Measurements from ENCODE around the gene FLT1.

Gene FLT1

DNA sequence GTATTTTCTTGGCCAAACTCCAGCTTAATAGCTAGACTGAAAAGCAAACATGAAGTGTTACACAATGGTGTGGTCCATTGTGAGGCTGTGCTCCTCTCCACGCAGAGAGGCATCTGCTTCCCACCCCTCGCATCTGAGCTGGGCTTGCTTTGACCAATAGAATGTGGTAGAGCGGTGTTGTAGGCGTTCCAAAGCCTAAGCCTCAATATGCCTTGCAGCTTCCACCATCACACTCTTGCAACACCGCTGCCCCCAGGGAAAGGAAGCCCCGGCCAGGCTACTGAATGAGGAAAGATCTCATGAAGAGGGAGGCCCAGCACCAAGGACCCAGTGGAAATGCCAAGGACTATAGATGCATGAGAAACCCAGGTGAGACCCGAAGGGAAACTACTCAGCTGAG is 9.4 kb downstream of the FLT1 start:
- DNase-seq (ENCODE audit: low spot score): no peak

DNA sequence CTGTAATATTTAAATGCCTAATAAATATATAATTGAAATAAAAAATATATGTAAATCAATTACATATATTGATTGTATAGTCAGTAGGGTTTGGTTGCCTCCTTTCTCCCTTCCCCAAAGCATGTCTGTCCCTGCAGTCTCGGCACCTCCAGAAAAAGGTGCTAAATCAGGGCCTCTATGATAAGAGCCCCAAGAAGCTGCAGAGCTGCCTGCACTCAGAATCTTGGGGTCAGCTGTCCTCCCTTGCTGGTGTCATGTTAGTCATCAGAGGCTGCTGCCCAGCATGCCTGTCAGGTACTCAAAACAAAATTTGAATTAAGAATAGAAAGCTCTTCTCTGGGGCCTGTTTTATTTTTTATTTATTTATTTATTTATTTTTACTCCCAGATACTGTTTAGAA is 9.8 kb downstream of the FLT1 start:
- DNase-seq (ENCODE audit: low spot score): no peak

DNA sequence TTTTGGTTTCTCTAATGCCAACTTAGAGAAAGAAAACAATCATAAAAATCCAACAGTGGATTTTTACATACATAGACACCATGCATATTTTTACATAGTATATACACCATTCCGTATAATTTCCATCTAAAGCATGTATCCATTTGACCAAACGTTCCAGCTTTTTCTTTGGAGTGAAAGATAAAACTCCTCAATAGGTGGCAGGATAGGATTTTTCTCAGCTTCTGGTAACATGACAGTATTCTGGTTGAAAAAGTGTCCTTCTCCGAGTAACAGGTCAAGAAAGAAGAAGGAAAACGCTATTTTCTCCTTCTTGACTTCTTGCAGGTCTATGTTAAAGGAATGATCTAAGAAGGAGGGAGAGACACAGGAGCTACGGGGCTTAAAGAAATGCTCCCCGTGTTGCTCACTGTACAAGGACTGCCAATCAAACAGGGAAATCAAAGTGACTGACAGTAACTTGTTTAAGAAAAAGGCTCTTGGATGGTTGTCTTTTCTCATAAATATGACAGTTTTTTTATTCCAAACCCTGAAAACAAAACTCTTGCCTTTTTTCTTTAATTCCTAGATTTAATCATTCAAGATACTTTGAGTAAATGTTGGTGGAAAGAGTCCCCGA is 11.5 kb downstream of the FLT1 start:
- no peak for DNase-seq (ENCODE audit: low spot score)

DNA sequence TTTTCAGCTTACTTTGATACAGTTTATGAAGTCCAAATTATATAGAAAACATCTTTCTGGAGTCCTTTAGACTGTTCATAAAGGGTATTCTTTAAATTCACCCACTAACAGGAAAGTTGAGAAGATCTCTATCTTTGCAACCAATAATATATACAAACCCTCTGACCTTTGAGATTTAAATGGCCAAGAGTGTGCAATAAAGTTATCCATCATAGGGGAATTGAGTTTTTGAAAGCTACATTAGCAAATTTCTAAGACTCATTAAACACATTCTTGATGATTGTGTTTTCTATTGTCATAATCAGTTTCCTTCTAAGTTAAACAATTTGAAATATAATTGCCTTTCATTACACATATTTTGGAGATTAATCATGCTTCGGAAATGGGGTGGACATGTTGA is 15.9 kb downstream of the FLT1 start:
- no peak for DNase-seq (ENCODE audit: low spot score)

- DNase-seq (ENCODE audit: low spot score): no peak
These were observed 16.8 kb downstream of the FLT1 start for GRCh38 chr13:28478127-28478526.

- no peak for DNase-seq (ENCODE audit: low spot score)
These were observed 17.3 kb downstream of the FLT1 start for GRCh38 chr13:28477709-28477973.

DNA sequence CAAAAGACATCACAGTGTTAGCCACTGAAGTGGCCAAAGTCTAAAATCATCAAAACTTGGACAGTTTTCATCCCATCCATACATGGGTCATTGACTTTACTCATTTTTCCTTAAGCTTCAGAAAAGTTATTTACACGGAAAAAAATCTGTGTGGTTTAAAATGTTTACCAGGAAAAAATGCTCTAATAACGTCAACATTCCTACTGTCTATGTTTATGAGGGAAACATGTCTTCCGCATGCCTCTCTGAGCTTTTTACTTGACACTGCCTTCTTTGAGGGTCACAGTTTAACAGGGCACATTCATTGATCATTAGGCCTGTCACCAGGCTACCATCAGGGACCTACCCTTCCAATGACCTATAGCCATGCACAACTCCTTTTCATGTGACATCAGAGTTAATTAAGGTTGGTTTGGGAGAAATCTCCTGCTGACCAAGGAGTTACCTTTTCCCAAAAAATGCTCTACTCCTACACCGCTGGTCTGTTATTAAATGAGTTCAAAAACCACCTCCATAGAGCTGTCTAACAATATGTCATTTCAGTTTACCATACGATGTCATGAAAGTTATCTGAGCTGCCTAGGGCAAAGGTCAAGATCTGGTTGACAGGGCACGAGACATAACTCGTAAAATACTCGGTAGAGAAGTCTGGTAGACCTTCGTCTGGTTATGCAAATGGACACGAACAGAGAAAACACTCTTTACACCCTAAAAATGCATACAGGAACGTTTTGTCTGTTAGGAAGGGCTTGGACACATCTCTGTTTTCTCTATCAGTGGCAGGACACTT is 17.8 kb downstream of the FLT1 start:
- DNase-seq (ENCODE audit: low spot score): no peak

DNA sequence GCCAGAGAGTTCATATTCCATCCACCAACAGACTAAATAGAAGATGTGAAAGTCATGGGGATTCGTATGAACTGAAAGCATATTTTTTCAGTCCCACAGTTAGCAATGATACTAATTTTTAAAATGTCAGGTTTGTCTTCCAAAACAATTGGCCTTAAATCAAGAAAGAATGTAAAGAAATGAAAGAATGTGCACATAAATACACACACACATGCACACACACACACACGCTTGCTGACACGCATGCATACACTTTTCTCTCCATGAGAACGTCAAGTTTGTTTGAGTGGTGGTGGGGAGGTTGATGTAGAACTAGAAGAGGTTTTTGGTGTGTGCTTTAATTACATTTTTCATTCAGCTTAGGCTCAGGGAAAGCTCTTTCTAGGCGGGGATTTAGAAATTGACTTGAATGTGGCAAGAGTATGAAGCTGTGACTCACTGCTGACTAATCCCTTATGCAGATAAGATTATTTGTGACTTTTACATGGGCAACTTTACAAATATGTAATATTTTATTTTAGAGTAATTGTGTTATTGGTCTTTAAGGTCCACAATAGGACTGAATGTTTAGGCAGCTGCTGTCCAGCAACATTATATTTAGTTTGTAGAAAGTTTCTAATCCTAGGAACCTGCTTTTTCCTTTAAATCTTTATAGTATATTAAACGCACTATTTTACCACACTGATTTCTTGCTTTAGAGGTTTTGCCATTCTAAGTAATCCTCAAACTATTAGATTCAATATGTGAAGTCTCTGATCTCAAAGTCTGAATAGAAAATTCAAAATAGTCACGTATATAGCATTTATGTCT is 18.8 kb downstream of the FLT1 start:
- no peak for DNase-seq (ENCODE audit: low spot score)

GRCh38 chr13:28474491-28475134 is 20.3 kb downstream of the FLT1 start:
- no peak for DNase-seq (ENCODE audit: low spot score)

DNA sequence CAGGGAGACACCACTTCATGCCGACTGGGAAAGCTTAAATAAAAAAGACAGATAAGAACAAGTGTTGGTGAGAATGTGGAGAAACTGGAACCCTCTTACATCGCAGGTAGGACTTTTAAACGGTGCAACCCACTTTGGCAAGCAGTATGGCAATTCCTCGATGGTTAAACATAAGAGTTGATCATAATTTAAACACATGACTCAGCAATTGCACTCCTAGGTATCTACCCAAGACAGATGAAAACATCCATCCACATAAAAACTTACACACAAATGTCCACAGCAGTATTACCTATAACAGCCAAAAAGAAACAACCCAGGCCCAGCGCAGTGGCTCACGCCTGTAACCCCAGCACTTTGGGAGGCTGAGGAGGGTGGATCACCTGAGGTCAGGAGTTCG is 21.9 kb downstream of the FLT1 start:
- DNase-seq (ENCODE audit: low spot score): no peak

DNA sequence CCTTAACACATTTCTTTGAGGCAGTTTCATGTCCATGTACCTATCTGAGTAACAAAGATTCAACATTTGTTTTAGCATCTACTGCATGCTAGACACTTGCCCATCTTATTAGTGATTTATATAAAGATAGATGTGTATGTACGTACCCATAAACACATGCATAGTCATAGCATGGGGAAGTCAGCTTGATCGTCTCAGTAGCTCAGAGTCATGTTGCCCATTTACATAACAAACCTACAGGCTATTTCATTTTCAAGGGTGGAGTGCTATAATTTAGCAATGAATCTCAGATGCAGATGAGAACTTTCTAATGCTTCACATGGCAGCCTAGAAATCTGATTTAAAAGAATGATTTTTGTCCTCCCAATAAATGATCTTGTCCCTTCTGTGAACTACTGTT is 23.5 kb downstream of the FLT1 start:
- DNase-seq (ENCODE audit: low spot score): no peak

DNA sequence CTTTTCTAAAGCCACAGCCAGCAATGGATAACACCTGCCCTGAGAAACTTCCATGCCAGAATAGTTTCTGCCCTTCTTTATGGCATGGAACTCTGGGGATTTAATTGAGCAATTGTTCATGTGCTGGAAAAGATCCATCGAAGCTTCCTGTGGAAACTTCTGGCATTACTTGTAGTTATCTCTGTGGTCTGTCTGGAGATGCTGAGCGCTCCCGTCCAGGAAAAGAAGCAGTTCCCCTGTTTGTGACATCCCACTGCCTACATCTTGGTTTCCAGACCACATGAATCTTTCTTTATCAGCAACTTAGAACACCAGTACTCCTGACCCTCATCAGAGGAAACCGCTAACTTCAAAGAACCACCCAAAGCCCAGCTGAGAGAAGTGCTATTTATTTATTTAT is 24.6 kb downstream of the FLT1 start:
- DNase-seq (ENCODE audit: low spot score): no peak

DNA sequence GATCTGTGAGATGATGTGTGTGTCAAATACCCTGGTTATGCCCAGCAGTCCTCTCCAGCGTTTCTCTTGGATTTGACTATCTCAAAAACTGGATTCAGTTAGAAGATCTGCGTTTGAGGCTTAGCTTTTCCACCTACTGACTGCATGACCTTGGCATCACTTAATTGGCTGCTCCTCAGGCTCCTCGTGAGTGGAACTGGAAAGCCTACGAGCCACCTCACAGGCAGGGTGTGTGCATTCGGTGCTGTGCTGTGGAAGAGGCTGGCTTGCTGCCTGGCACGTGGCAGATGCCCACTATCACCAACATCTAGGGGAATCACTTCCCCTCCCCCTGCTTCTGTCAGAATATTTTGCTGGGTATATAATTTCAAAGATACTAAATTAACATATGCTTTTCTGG is 25.6 kb downstream of the FLT1 start:
- no peak for DNase-seq (ENCODE audit: low spot score)

- DNase-seq (ENCODE audit: low spot score): no peak
These were observed 26.7 kb downstream of the FLT1 start for GRCh38 chr13:28468023-28468915.

DNA sequence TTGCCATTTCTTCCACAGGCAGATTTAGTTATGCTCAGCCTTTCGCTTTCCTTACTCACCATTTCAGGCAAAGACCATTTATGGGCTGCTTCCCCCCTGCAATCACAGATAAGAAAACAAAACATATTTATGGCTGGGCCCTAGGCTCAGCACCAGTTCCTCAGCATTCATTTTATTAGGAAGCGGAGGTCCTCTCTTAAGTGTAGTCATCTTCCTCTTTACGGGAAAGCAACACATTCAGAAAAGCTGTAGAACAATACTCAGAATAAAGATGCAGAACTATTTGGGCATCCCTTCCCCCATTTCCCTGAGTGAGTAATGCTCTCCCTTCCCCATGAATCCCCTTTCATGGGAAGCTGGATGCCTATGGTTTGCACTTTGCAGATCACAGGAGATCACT is 27.9 kb downstream of the FLT1 start:
- DNase-seq (ENCODE audit: low spot score): no peak

DNA sequence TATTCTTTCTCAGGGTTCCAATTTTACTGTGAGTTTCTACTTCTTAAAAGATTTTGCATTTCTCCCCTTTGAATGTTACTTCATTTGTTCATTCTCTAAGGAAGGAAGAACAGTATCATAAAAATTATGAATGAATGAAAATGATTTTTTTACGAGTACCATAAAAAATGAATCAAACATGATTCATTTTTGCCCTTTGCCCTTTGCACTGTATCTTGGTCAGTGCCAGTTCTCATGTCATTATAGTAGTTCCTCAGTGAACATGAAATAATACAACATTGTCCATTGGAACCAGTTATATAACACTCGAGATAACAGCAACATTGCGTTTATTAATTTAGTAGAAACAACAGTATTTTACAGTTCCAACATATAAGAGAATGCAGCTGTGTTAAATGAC is 28.8 kb downstream of the FLT1 start:
- DNase-seq (ENCODE audit: low spot score): no peak

DNA sequence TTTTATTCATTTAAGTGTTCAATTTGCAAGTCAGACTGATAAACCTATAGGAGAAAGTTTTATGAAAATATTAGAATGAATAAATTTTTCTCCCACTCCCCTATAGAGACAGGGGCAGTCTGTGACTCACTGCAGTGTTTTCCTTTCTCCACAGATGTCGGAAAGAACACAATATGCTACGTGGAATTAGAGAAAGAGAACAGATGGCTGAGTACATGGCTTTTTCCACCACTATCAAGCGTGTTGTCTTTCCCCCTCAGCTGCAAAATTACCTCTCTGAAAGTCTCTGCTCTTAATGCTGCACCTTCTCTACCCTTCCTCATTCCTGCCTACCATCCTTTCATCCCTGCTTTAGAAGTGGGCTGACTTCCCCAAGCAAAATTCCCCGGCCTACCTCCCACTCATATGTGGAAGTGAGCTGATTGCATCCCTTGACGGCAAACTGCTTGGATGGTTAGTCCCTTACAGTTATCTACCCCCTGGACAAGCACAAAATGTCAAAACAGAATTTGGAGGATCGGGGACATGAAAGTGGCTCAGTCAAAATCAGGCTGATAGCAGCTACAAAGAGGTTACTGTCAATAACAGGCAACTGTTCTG is 30.0 kb downstream of the FLT1 start:
- no peak for DNase-seq (ENCODE audit: low spot score)

- DNase-seq (ENCODE audit: low spot score): no peak
These were observed 31.4 kb downstream of the FLT1 start for GRCh38 chr13:28463481-28463880.

GRCh38 chr13:28459911-28460310 is 35.0 kb downstream of the FLT1 start:
- DNase-seq (ENCODE audit: low spot score): no peak

- no peak for DNase-seq (ENCODE audit: low spot score)
These were observed 36.3 kb downstream of the FLT1 start for GRCh38 chr13:28458608-28459007.

DNA sequence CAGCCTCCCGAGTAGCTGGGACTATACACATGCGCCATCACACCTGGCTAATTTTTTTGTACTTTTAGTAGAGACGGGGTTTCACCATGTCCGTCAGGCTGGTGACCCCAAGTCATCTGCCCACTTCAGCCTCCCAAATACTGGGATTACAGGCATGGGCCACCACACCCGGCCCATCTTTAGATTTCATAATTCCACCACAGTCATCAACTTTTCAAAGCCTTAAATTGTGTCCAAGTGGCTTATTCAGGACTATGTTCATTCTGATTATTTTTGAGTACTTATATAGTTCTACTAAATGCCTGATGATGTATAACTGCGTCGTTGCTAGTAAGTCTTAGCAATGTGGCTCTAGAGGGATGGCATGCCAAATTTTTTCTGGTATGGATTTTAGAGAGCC is 36.9 kb downstream of the FLT1 start:
- no peak for DNase-seq (ENCODE audit: low spot score)

- DNase-seq (ENCODE audit: low spot score): no peak
These were observed 37.4 kb downstream of the FLT1 start for GRCh38 chr13:28457521-28457920.
